GM23338 (cell line): Measurements from ENCODE around the gene BLTP2.

Experiments
- CTCF ChIP-seq, 2 experiments: fragments of 200-600 bp in 1 of 2; sonication (generic) in 1 of 2; conservative IDR thresholded peaks; 2 replicates each; pipeline versions ENCODE4 v1.5.1 to v1.6.1; 2016 to 2017; ENCODE audit warnings: antibody characterized with exemption in 2 of 2, low read depth in 2 of 2, mild to moderate bottlenecking in 2 of 2, moderate library complexity in 1 of 2
- ETS1 ChIP-seq: IDR thresholded peaks from 2 replicates; pipeline ENCODE4 v1.6.1; 2016; ENCODE audit warnings: antibody characterized with exemption
- EZH2 ChIP-seq: fragments of 200-600 bp; sonication (generic); IDR thresholded peaks from one replicate; pipeline ENCODE4 v1.8.0; 2017; ENCODE audit warnings: antibody characterized with exemption, mild to moderate bottlenecking, low read depth; ENCODE audit not compliant: unreplicated experiment
- EZH2phosphoT487 ChIP-seq: fragments of 200-600 bp; sonication (generic); IDR thresholded peaks from one replicate; pipeline ENCODE4 v1.8.1; 2018; ENCODE audit warnings: antibody characterized with exemption; ENCODE audit not compliant: unreplicated experiment
- JUNB ChIP-seq: IDR thresholded peaks from one replicate; pipeline ENCODE4 v1.6.1; 2016; ENCODE audit warnings: antibody characterized with exemption; ENCODE audit not compliant: unreplicated experiment
- NANOG ChIP-seq: IDR thresholded peaks from 2 replicates; pipeline ENCODE4 v1.6.1; 2016; ENCODE audit warnings: antibody characterized with exemption, borderline replicate concordance
- POLR2AphosphoS5 ChIP-seq: IDR thresholded peaks from 2 replicates; pipeline ENCODE4 v1.6.1; 2016; ENCODE audit warnings: antibody characterized with exemption, low read depth
- REST ChIP-seq: IDR thresholded peaks from one replicate; pipeline ENCODE4 v1.6.1; 2018; ENCODE audit warnings: antibody characterized with exemption; ENCODE audit not compliant: unreplicated experiment
- STAT1 ChIP-seq: IDR thresholded peaks from one replicate; pipeline ENCODE4 v1.6.1; 2016; ENCODE audit warnings: antibody characterized with exemption; ENCODE audit not compliant: unreplicated experiment
- ZNF114 ChIP-seq: fragments of 250-450 bp; sonication (Bioruptor Pico); IDR thresholded peaks from 2 replicates; pipeline ENCODE4 v1.5.0; 2020; ENCODE audit warnings: mild to moderate bottlenecking, moderate library complexity
- ZNF462 ChIP-seq: fragments of 250-450 bp; sonication (Bioruptor Pico); IDR thresholded peaks from 2 replicates; pipeline ENCODE4 v1.5.0; 2020; ENCODE audit warnings: mild to moderate bottlenecking, moderate library complexity

- TF ChIP-seq CTCF (conservative IDR thresholded peaks at IDR 0.05; ENCODE audit: low read depth in 2 of 2) (no peak), POLR2AphosphoS5 (no peak), EZH2 (no peak), REST (no peak), EZH2phosphoT487 (no peak), ETS1 (no peak), JUNB (no peak), ZNF462 (CRISPR knock-in tag) (no peak), NANOG (no peak), ZNF114 (CRISPR knock-in tag) (no peak), STAT1 (no peak)
Observed at GRCh38 chr17:28610376-28610775, 34.6 kb downstream of the BLTP2 start.
